GM10266 (cell line): ENCODE data around the gene TRAF3IP1.

ENCODE experiments used
- DNase-seq: peaks from one replicate; pipeline ENCODE4 v3.0.0; 2012; ENCODE audit errors: extremely low spot score
- CTCF ChIP-seq: IDR thresholded peaks from 2 replicates; pipeline ENCODE4 v1.5.1; 2012; ENCODE audit warnings: mild to moderate bottlenecking, low read depth; ENCODE audit not compliant: control insufficient read depth, insufficient read depth; ENCODE audit errors: missing control alignments

The TRAF3IP1 gene

GRCh38 chr2:238426568-238427434, 106.5 kb downstream of the TRAF3IP1 start, which contains the start of gene ASB1:
ASB1 (plus strand) TSS chr2:238426927; CDS start chr2:238427071, 144 bp downstream.
- no peak for TF ChIP-seq CTCF

GRCh38 chr2:238427435-238428162, 107.3 kb downstream of the TRAF3IP1 start:
- no peak for DNase-seq

More at GRCh38 chr2:238426568-238427434, 106.5 kb downstream of the TRAF3IP1 start, which contains the start of gene ASB1:
- peak; percentile 94 for DNase-seq

GRCh38 chr2:238428866-238429265, 108.5 kb downstream of the TRAF3IP1 start:
- no peak for TF ChIP-seq CTCF
- no peak for DNase-seq

More at GRCh38 chr2:238427435-238428162, 107.3 kb downstream of the TRAF3IP1 start:
- no peak for TF ChIP-seq CTCF

- TF ChIP-seq CTCF, result no peak
- no peak for DNase-seq
Measured at GRCh38 chr2:238430781-238431180, 110.5 kb downstream of the TRAF3IP1 start.

GRCh38 chr2:238431456-238431855, 111.1 kb downstream of the TRAF3IP1 start:
- TF ChIP-seq CTCF, result no peak
- no peak for DNase-seq

- no peak for DNase-seq
- no peak for TF ChIP-seq CTCF
Measured at GRCh38 chr2:238433300-238433915, 113.1 kb downstream of the TRAF3IP1 start.
